Activated CD8-positive, alpha-beta memory T cell treated with anti-CD3 and anti-CD28 coated beads, Interleukin-2, amount 50 U/mL, for 1 hour (primary cell): ENCODE data around the gene HDAC4.

ENCODE experiments used
- DNase-seq: peaks from one replicate; pipeline ENCODE4 v3.0.0-alpha.2; 2020; ENCODE audit errors: extremely low read depth

HDAC4 gene

DNA sequence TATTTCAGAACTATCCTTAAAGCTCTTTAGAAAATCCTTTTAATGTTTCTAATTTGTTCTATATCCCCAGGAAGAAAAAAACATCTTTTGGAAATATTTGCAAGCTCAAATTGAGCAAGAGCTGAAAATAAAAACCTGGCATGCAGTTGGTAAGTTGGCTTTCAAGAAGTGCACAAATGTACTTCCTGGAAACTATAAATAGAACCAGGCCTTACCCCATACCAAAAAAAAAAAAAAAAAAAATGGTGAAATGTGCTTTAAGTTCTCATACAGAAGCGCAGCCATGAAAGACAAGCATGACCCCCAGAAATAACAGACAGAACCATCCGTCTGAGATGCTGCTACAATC, 178.5 kb downstream of the HDAC4 start:
- DNase-seq = no peak

DNA sequence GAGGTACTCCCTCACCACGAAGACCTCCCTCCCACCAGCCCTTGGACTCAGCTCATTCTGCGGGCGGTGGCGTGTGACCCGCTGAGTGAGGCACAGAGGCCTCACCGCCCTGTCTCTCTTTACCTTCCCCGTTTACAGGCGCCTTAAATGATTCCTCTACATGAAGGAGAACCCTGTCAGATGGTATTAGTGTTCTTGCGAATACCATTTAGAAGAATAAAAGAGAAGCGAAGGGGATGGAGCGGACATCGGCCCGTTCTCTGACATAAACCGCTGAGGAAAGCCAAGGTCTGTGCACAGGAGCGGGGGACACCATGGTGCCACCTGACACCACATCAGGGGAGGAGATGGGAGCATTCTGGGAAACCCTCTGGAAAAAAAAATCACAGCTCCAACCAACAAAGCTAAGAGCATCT, 179.8 kb downstream of the HDAC4 start:
- no peak for DNase-seq

DNA sequence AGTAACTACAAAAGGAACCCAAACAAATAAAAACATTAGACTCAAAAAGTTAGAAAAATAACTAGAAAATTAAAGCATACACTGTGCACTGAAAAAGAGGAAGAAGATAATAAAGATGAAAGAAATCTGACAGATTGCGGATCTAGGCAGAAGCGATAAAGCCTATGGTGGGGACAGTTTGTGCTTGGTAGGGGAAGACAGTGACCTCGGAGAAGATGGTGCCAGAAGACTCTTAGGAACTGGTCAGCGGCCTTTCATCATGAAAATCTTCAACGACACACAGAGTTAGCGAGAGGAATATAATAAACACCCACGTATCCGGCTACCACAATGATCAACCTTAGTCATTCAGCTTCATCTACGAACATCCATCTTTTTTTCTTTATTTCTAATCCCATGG, 180.5 kb downstream of the HDAC4 start:
- no peak for DNase-seq

DNA sequence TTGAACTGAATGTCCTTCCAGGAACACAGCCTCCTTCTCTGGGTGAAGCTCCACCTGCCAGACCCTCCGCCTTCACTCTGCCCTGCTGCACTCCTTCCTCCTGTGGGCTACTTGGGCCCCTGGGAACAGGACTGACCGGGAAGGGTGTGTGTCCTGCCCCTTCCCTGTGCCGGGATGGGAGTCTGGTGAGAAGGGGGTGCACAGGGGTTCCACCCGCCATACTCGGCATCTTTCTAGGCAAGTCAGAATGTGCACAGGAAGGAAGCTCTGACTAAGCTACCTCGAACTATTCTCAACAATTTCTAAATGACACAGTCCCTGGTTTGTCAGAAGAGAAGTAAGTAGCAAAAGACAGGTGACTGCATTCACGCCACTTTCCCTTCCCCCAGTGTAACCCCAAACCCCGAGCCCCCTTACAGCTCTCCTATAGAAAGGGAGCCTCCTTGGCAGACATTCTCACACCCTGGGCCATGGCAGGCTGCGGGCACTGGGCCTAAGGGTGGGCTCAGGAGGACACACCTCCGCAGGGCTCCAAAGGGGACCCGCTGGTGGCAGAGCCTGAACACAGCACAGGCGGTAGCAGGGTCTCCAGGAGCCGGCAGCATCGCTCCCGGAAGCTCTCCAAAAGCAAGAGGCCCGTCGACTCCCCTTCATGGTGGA, 184.1 kb downstream of the HDAC4 start:
- no peak for DNase-seq

DNA sequence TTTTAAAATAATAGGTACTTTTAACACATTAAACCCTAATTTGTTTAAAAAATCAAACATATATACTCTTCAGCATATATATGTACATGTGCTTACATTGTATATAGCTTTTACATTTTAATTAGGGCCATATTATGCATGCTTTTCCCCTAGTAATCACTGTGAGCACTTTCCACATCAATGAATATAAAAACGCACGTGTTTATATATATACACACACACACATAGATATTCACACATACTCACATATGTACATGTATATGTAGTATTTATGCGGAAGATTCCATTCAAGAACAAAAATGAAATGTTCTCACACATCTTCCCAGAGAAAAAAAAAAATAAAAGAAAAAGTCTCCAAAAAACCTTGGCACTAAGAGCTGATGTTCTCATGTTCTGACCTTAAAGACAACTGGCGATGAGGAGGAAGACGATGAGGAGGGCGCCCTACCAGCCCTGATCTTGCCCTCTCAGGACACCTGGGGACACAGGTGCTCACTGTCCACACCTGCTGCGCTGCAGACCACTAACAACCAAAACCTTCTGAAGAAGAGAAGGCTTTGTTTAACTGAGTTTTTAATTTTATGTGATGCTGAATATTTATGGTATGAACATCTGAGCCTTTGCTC, 184.7 kb downstream of the HDAC4 start:
- no peak for DNase-seq

DNA sequence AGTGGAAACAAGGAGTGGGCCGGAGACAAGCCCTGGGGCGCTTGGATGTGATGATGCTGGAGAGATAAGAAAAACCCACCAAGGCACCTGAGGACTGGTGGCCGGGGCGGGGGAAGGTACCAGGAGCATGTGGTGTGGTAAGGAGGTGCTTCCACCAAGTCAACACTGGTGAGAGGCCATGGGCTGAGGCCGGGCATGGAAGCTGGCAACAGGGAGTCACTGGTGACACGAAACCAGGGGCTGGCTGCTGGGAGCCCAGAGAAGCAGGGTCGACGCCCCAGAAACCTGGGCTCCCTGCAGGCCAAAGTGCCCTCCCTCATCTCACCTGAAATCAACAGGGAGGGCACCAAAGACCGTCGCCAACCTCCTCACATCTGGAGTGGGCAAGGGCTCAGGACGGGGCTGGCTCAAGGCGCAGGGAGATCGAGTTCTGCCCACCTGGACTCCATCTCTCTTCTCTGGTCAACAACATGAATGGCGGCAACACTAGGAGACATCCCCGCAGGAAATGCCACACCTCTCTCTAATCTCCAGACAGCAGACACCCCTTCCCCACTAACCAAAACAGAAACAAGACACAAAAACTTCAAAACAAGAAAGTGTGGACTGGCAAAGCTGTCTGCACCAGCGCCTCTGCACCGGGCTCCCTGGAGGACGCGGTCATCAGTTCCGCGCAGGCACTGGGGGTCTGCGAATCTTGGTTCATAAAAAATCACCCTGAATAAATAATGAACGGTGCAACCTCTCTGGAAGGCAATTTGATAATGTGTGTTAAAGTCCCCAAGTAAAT, 185.5 kb downstream of the HDAC4 start:
- no peak for DNase-seq

DNA sequence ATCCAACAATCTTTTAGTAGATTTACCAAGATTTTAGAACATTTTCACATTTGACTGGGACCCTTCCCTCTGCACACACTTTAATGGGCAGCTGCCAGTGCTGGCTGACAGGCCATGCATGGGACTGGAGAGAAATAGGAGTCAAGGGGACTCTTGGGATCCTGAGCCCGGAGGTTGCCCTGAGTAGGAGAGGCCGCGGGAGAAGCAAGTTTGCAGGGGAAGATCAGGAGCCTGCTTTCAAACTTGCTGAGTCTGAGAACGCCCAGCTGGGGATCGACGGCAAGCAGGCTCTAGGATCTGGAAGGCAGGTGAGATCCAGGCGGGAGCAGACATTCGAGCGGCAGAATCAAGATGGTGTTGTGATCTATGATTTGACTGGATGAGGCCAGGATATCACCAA, 186.1 kb downstream of the HDAC4 start:
- DNase-seq = no peak

DNA sequence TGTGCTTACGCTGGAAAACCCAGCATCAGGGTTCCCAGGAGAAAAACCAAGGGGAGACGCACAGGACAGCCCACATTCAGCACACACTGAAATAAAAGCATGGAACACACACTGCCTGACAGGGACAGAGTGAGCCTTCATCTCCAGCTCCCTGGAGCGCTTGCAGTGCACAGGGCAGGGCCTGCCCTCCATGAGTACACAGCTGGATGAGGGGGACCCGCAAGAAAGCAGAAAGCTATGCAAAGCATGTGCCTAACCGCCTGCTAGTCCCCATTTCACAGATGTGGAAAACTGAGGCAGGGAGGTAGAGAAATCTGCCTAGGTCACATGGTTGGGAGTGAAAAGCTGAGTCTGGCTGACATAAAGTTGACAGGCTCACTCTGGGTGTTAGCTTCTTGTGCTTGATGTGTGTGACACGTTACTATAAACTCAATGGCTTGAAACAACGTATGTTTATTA, 187.1 kb downstream of the HDAC4 start:
- no peak for DNase-seq

DNA sequence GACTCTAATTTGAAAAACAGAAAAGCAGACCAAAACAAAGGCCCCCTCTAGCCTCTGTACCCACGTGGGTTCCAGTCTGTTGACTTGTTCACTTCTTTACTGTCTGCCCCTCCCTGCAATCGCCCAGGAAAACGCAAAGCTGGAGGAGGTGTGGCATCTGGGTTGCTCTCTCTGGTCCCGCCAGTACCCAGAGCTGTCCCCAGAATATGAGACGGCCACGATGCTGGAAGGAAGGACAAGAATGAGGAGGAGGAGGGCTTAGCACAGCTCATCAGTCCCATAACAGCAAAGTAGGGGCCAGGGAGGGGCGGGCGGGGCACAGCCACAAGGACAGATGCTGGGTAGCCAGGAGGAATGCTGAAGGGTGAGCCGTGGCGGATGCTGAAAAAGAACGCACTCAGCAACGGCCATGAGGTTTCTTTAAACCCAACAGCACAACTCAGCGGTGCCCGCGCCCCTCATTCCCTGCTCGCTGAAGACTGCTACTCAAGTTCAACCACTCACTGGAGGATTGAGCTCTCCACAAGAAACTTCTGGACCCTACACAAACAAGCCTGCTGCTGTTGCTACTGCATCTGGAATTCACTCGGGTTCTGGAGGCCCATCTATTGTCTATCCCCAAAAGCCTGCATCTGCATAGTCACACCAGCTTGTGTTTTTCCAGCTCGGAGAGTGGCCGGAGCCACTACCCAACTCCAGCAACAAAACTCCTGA, 187.7 kb downstream of the HDAC4 start:
- DNase-seq = no peak

DNA sequence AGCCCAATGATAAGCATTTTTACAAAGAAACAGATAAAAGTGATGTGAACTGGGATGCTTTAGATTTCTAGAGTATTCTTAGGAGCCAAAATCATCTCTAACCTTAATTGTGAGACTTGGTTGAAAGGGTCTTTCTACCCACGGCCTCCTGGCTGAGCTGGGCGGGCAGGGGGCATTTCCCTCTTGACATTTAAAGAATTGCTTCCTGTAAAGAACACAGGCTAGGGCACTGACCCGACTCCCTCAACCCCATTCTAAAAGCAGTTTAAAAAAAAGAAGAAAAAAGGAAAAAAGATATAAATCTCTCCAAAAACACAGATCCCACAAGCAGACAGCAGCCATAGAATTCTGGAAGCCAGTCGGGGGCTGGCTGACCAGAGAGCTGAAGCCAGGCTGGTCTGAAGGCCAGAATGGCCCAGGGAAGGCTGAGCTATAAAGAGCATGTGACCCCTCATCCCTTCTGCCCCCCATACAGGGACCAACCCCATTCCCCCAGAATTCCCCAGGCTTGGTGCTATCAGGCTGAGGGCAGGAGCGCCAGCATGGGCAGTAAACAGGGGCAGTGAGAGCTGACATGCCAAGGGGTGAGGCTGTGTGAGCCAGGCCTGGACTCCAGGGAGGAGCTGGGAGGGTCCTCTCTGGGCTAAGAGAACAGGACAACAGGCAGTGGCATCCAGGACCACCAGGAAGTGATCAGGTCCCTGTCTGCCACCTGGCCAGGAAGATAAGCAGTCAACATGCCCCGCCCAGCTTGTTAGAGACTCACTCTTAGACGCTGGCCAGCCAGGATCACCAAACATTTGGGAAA, 188.5 kb downstream of the HDAC4 start:
- no peak for DNase-seq

DNA sequence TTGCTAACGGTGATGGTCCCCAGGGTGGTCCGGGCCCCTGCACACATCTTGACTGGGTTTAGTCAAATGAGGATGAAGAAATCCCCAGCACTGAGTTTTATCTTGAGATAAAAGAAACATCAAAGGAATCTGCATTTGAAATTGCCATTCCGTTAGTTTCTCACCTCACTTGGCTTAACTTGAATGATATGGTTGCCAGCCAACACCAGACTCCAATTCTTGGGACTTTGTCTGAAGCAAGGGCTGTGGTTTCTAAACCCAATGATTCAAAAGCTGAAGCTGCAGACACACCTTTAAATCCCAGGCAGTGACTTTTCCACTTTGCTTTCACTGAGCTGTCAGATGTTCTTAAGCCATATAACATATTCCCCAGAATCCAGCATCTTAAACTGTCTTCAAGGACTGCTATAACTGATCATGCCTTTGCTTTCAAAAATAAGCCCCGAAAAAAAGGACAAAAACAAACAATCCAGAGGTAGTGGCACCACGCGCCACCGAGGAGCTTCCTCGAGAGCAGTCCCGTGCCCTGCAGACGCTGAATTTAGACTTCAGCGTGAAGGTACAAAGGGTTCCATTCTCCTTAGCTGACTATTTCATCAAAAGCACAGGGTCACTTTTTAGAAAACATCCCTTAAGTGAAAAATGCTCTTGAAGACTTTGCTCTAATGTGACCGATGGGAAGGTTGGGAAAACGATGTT, 189.3 kb downstream of the HDAC4 start:
- no peak for DNase-seq

DNA sequence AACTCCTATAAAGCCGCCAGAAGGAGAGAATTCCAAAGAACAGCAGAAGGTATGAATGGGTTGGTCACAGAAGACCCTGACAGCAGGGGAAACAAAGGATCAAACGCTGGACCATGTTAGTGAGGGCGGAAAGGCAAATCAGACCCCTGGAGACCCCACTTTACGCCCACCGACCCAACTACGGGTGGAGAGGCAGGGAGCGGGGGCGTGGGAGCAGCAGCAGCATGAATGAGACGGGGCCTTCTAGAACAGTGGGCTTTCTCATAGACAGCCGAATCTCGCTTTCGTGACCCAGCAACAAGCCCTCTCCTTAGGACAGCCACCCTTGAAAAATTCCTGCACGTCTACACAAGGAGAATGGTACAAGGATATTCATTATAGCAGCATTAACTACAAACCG, 191.0 kb downstream of the HDAC4 start:
- no peak for DNase-seq

DNA sequence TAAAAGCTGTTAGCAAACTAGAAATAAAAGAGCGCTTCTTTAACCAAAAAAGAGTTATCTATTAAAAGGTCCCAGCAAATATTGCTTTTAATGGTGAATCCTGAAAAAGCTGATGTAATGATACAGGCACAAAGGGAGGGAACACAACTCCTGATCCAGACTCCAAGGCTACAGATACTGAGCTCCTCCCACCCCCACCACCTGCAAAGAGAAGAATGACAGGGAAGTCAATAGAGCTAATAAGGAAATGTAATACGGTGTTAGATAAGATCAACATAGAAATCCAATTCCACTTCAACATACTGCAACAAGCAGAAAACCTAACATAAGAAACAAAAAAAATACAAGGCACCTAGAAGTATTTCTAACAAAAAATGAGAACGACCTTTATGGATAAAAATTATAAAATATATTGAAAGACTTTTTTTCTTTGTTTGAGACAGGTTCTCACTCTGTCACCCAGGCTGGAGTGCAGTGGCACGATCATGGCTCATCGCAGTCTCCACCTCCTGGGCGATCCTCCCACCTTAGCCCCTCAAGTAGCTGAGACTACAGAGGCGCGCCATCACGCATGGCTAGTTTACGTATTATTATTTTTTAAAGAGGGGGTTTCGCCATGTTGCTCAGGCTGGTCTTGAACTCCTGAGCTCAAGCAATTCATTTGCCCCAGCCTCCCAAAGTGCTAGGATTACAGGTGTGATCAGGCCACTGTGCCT, 192.2 kb downstream of the HDAC4 start:
- DNase-seq = no peak

DNA sequence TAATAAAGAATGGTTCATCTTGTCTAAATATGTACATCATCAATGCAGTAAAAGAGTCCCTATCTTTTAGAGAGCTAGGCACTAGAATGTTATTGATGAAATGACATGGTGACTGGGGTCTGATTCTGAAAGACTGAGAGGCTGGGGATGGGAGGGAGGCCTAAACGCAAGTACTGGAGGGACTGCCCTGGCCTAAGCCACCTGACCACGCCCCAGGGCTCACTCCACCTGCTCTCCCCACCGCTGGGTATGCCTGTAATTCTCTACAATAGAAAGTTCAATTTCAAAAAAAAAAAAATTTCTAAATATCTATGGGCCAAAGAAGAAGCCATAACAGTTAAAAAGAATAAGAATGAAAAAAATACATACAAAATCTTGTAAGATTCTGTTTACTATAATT, 194.0 kb downstream of the HDAC4 start:
- DNase-seq = no peak

DNA sequence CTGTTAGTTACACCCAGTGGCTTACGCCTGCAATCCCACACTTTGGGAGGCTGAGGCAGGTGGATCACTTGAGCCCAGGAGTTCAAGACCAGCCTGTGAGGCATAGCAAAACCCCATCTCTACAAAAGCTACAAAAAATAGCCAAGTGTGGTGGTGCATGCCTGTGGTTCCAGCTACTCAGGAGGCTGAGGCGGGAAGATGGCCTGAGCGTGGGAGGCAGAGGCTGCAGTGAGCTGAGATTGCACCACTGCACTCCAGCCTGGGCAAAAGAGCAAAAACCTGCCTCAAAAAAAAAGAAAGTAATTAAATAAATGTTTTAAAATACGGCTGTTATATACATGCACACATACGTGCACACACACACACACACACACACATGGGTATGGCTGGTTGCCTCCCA, 194.8 kb downstream of the HDAC4 start:
- DNase-seq = no peak

DNA sequence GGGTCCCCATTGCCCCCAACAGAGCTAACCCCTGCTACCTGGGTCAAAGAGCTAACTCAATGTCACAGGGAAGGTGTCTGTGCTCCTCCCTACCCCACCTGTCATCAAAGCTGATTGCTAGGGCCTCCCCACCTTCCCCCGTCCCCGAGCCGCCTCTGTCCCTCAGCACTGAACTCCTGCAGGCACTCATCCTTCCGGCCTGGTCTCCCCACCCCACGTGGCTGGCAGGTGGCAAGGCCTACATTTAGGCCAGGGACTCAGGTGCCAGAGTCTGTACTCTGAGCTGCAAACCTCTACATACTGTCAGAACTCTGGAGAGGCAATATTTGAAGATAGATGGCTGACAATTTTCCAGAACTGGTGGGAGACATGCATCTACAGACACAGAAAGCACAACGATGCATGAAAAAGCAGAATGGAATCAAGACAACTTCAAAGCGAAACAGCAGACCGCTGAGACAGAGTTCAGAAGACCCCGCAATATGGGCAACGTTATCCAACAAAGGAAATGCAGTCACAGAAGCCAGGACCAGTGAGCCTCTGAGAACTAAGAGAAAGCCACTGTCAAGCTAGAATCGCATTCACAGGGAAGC, 195.8 kb downstream of the HDAC4 start:
- no peak for DNase-seq

DNA sequence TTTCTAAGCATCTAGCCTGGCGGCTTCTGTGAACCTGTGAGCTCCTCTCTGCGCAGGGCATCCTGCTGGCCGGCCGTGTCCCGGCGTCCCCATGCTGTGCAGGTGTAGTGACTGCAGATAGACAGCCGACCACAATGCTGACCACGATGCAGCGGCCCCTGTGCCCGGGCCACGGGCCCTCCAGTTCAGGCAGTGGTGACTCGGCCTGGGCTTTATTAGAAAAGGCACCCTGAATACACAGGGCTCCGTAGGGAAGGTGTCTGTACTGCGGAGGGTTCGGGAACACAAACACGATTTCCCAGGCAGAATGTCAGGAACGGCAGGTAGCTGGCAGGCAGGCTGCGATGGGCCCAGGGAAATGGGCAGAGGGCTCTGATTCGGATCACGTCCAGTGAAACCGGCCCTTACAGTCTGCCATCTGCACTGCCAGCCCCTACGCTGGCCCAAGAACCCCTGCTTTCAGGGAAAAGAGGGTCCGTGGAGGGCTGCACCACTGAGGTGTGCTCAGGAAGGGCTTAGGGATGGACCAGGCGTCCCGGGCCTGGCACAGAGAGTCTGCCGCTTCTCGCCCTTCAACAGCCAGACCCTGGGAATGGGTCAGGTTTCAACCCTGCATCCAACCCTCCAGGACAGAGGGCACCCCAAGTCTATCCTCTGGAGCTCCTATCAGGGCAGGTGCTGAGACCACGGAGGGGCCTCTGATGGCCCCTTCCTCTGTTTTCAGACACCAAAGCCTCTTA, 196.5 kb downstream of the HDAC4 start:
- DNase-seq = no peak

DNA sequence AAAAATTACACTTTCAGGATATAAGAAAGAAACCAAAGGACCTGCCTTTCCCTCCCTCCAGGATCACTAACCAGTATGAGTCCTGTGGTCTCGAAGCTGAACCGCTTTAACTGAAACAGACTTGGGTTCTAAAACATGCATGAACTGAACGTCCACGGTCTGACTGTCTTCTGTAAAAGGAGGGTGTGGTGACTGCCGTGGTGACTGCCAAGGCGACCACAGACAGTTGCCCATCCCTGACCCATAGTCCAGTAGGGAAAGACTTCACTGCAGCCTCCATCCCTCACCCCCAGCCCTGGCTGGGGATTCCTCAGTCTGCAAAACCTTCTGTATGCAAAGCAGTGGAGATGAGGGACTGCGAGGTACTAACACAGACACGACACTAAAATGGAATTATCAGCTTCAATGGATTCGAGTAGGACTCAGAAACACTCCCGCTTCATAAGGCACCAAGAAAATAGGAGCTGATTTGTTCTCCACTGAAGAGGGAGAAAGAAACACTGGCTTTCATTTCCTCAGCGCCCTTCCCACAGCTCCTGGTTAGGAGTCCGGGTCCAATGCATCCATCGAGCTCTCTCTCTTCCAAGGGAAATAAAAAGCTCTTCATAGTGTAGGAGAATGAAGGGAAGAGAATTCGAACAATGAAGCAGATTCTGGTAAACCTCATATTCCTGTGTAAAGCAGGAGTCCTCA, 197.2 kb downstream of the HDAC4 start:
- DNase-seq = no peak

DNA sequence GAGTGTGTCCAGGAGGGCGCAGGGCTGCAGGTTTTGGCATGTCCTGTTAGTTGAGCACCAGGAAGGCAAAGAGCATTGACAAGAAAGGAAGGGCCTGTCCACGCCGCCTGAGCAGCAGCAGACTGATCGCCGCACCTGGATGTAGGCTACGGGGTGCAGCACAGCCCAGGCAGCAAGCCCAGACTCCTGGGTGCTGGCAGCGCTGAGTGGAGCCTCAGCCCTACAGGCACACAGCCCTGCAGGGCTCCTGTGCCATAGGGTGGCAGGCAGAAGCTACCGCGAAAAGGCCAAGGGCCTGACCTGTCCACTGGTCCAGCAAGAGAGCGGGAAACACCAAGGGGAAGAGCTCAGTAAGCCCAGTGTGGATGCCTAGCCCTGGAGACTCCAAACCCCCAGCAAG, 198.0 kb downstream of the HDAC4 start:
- no peak for DNase-seq
